Left cardiac atrium (tissue), 4 donors: Measurements from ENCODE around the gene CRTAP. TPM values are rescaled to one million over a fixed set of nuclear protein-coding genes. Genes with fewer than 3 reads are reported as not detected.
"Not testable (repeated sequence)": the region's sequence is repeated elsewhere in the genome, so short reads cannot be mapped to it uniquely, and the experiment has no call there.

ENCODE experiments used
- ATAC-seq, 2 donors: fragments of 200-7000 bp; cut with Tn5 transposase; one replicate each; pipeline ENCODE4 v1.9.1; 2020; ENCODE audit warnings: mild to moderate bottlenecking in 2 of 2, moderate library complexity in 2 of 2
- DNase-seq: peaks from one replicate; pipeline ENCODE4 v3.0.0-alpha.2; 2020
- intact Hi-C, 2 donors: fragments of 100-400 bp; cut with DNase I; formaldehyde crosslinking; loops; one replicate each; pipeline versions ENCODE4 v1.14.1 to v1.15.1; 2022 to 2023
- total RNA-seq, 2 donors: library from RNA; stranded (reverse); fragmentation: NEBNext Ultra II Directional; extraction: Animal tissue kit (Norgen Biotek cat#: 25700); gene quantifications; one replicate each; pipeline ENCODE4 v1.2.1, GENCODE V29; 2021
- donor health status: DM: no; HTN: yes; CAD: no.
- donor health status: DM: no; HTN: yes; CAD: no; lungs with severe emphysema.
- donor health status: DM: yes; HTN: yes; CAD: no.
- donor health status: Dilated cardiomyopathy.

CRTAP gene
- total RNA-seq, 2 donors from 2014 or later: 129 to 159 TPM

DNA sequence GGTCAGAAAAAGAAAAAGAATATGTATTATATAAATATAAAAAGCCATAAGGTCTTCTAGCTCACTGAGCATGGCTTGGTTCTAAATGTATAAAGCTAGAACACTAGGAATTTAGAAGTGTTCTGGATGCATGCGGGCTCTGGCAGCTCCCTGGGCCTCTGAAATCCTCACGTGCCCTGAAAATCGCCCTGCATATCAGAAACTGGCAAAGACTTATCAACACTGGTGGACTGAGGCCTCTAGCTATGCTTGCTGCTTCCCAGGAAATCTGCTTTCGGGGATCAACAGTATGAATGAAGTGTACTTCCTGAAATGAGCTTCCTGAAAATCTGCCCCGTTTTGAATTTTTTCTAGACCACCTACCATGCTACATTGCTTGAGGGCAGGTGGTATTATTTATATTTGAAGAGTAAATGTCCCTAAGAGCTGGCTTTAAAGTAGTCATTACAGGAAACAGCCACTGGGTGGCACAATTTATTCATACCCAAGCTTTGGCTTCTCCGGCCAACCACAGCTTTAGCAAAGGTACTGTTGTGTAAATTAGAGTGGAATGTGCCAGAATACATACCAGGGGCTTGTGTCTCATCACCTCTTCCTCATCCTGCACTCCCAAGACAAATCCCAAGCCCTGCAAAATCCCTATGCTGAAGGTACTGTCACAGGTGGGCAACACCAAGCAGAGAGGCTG, 17.7 kb downstream of the CRTAP start:
- intact Hi-C loops: loop anchor here (1.0 to 5.0 kb wide), 2 partner anchors 241 to 242 kb away; no protein-coding TSS in a partner anchor
- peak; percentile 32 for DNase-seq
- ATAC-seq: peak; percentile 67 to 86

- intact Hi-C loops: loop anchor here in 1 of 2 donors (5.0 kb wide), 1 partner anchor 240 kb away; no protein-coding TSS in a partner anchor
- DNase-seq (no peak), ATAC-seq (no peak)
These were observed 18.2 kb downstream of the CRTAP start for GRCh38 chr3:33132019-33132360.

- ATAC-seq: no peak
- no peak for DNase-seq
- intact Hi-C loops: loop anchor here in 1 of 2 donors (5.0 kb wide), 1 partner anchor 238 kb away; no protein-coding TSS in a partner anchor
These were observed 20.3 kb downstream of the CRTAP start for GRCh38 chr3:33134026-33134625.

- intact Hi-C loops: no loop called here
- no peak for ATAC-seq
- no peak for DNase-seq
These were observed 23.9 kb downstream of the CRTAP start for GRCh38 chr3:33137691-33138090.

- DNase-seq, intact Hi-C loops, ATAC-seq: not testable (repeated sequence)
These were observed 25.3 kb downstream of the CRTAP start for GRCh38 chr3:33139006-33139623.

DNA sequence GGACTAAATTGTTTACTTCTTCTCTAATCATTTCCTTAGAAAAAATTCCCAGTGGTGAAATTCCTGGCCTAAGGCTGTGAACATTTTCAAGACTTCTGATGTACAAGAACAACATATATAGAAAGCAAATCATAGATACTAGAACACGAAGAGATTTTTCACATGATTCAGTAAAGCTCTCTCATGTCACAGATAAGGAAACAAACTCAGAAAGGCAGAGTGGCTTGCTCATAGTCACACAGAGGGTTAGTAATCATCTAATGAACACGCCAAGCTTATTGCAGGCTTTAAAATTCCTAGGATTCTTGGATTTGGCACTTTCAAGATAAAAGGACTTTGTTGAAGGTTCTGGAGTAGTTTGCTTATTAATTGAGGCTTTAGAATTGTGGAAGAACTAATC, 26.2 kb downstream of the CRTAP start:
- ATAC-seq (peak in 1 of 2 donors; percentile 62), DNase-seq (no peak)
- intact Hi-C loops: no loop called here

DNA sequence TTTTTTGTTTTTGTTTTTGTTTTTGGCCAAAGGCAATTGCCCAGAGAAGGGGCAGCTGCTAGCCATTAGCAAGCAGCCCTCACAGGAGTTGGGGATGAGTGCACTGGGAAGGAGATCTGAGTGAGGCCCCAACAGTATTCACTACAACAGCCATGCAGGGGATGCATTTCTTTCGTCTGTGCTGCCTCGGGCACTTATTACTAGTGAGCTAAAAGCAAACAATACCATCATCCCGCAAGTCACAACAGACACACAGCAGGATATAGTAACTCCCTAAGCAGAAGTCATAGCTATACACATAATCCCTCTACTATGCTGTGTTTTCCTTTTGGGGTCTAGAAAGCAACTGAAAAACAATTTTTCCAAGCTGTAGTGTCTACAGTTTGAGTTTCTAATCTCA, 27.2 kb downstream of the CRTAP start:
- DNase-seq: no peak
- no peak for ATAC-seq
- intact Hi-C loops: no loop called here

GRCh38 chr3:33144433-33144832, 30.6 kb downstream of the CRTAP start:
- ATAC-seq (no peak), DNase-seq (no peak)
- intact Hi-C loops: no loop called here

GRCh38 chr3:33145221-33145900, 31.5 kb downstream of the CRTAP start:
- DNase-seq (no peak), ATAC-seq (no peak)
- intact Hi-C loops: no loop called here

DNA sequence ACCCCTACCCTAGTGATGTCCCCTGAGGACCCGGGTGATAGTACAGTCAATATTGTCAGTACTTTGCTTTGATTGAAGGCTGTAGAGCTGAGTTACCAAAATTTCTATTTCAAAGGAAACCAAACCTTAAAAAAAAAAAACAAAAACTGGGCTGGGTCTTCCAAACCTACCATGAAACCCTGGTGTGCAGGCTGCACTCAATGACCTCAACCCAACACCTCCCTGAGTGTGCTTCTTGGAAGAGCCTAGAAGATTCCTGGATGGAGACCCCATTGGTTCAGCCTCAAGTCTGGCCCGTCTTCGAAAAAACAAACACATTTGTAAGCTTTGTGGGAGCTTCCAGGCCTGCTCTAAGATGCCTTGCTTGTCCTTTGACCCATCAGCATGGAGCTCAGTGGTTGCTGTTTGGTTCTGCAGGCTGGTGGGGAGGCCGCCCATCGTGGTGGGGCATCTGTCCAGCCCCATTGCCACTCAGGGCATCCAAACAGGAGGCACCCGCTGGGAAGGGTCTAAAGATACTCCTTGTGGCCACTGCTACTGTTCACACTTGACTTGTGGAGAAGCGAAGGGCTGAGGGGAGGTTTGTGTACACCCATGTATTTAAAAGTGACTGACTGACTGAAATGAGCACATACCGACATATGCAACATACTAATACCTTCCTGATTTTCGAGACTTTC, 32.2 kb downstream of the CRTAP start:
- intact Hi-C loops: no loop called here
- ATAC-seq: no peak
- no peak for DNase-seq

GRCh38 chr3:33146791-33147445, 33.1 kb downstream of the CRTAP start:
- peak; percentile 28 to 45 for ATAC-seq
- DNase-seq: no peak
- intact Hi-C loops: no loop called here

DNA sequence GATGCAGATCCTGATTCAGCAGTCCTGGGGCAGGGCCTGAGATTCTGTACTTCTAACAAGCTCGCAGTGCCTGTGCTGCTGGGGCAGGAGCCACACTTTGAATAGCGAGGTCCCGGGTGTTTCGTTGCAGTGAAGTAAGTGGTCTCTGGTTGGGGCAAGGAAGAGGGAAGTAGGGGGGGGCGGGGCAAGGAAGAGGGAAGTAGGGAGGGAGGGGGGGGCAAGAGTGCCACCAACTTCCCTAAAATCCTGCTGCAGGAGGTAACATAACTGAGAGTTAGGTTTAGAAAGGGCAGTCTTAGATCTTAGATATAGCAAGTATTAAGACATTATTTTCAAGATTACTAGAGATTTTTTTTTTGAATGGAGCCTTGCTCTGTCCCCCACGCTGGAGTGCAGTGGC, 35.5 kb downstream of the CRTAP start:
- no peak for DNase-seq
- ATAC-seq: peak in 1 of 2 donors; percentile 19
- intact Hi-C loops: no loop called here

DNA sequence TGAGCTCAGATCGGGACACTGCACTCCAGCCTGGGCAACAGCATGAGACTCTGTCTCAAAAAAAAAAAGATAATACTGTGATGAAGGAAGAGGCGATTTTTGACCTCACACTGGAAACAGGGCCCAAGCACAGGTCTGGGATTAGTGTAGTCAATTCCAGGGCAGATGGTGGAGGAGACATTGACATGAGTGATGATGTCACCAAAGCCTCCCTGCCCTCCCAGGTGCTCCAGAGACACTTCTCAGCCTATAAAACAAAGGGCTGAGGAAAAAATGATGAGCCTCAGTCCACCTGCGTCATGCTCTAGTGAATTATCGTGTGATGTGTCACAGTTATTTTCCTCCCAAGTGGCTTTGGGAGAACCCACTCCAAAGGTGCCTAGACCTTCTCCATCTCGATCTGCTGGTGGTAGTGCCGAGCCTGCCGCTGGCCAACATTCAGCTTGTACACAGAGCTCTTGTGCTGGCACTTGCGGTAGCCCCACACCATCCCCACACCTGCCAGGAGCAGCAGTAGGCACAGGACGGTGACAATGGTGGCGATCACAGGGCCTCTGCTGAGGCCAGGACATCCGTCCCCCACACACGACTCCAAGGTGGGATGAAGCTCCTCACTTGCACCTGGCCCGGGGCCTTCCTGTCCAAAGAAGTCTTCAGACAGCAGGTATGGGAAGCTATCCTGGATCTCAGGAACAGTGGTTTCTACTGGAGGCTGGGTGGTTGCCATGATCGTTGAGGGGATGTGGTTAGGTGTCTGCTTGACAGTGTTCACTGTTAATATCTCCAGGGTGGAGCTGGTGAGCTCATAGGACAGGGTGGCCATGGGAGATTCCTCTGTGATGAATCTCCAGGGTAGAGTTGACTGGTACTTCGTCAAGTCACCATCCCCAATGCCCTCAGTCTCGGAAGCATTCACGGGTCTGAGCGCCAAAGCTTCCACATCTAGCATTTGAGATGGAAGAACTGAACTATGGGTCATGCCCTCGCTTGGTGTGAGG, 38.8 kb downstream of the CRTAP start:
- DNase-seq: no peak
- intact Hi-C loops: no loop called here
- ATAC-seq: no peak

DNA sequence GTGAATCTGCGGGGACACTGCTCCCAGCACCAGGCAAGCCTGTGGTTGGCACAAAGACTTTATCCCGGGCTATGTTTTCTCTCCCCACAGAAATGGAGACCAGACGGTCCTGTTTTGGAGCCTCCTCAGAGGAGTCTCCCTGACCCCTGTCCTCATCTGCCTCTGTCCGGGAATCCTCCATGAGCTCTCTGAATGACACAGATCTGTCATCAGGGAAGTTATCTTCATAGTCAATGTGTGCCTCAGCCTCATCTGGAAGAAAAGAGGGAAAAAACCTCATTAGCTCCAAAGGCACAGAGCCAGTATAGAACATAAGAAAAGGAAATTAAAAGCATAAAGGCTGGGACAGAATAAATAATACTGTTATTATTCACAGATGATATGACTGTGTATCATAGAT, 40.0 kb downstream of the CRTAP start:
- no peak for ATAC-seq
- intact Hi-C loops: no loop called here

DNA sequence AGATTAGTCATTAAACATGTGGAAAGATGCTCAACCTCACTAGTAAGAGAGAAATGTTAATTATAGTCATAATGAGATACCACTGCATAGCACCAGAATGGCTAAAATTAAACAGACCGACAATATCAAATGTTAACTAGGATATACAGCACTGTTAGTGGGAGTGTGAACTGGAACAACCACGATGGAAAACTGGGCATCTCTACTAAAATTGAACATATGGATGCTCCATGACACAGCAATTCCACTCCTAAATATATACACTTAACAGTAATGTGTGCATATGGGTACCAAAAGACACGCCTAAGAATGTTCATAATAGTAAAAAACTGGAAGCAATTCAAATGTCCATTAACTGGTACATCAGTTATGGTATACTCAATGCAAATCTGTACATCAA, 41.5 kb downstream of the CRTAP start:
- peak in 1 of 2 donors; percentile 33 for ATAC-seq
- intact Hi-C loops: no loop called here
- DNase-seq: no peak

More for the DNA sequence above, 40.0 kb downstream of the CRTAP start:
- DNase-seq: no peak

GRCh38 chr3:33159234-33159633, 45.4 kb downstream of the CRTAP start:
- no peak for ATAC-seq
- no peak for DNase-seq
- intact Hi-C loops: no loop called here

DNA sequence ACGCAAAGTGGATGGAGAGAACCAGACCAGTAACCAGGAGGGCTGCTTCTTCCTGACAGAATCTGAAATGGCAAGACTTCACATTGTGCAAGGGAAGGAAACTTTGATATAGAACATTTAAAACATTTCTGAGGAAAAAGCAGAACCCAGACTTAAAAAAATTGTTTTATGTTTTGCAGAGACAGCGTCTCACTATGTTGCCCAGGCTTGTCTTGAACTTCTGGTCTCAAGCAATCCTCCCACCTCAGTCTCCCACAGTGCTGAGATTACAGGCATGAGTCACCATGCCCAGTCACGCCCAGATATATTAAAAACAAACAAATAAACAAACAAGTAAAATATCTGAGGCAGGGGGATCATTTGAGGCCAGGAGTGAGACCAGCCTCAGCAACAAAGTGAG, 46.2 kb downstream of the CRTAP start:
- intact Hi-C loops: no loop called here
- DNase-seq (no peak), ATAC-seq (no peak)

GRCh38 chr3:33162621-33163020, 48.8 kb downstream of the CRTAP start:
- intact Hi-C loops, DNase-seq, ATAC-seq: not testable (repeated sequence)
